Smooth muscle cell (in vitro differentiated cells): Measurements from ENCODE around the gene OR5K2. TPM values are rescaled to one million over a fixed set of nuclear protein-coding genes. Genes with fewer than 3 reads are reported as not detected.

ENCODE experiments used
- DNase-seq: peaks from one replicate; lab custom pipeline; 2025; ENCODE audit not compliant: unreplicated experiment; lab: John Stamatoyannopoulos, UW
- H2AFZ ChIP-seq: fragments of 200-600 bp; sonication (generic); 2 replicates; pipeline ENCODE4 v1.6.0; 2016; ENCODE audit warnings: antibody characterized with exemption, low read depth, mild to moderate bottlenecking
- H3F3A ChIP-seq: fragments of 200-600 bp; sonication (generic); 2 replicates; pipeline ENCODE4 v1.6.0; 2017; ENCODE audit warnings: antibody characterized with exemption, low read depth
- H3K27ac ChIP-seq: fragments of 200-600 bp; sonication (generic); 2 replicates; pipeline ENCODE4 v1.5.1; 2016; ENCODE audit warnings: low read depth, mild to moderate bottlenecking
- H3K27me3 ChIP-seq: fragments of 200-600 bp; sonication (generic); 2 replicates; pipeline ENCODE4 v1.6.1; 2016; ENCODE audit warnings: low read depth, mild to moderate bottlenecking
- H3K36me3 ChIP-seq: fragments of 200-600 bp; sonication (generic); 2 replicates; pipeline ENCODE4 v1.5.1; 2016; ENCODE audit warnings: low read depth
- H3K4me1 ChIP-seq: fragments of 200-600 bp; sonication (generic); 2 replicates; pipeline ENCODE4 v1.5.1; 2016; ENCODE audit warnings: low read depth
- H3K4me2 ChIP-seq: fragments of 200-600 bp; sonication (generic); 2 replicates; pipeline ENCODE4 v1.6.0; 2016; ENCODE audit warnings: mild to moderate bottlenecking
- H3K4me3 ChIP-seq: fragments of 200-600 bp; sonication (generic); 2 replicates; pipeline ENCODE4 v1.5.1; 2016; ENCODE audit warnings: mild to moderate bottlenecking
- H3K79me2 ChIP-seq: fragments of 200-600 bp; sonication (generic); 2 replicates; pipeline ENCODE4 v1.6.0; 2016; ENCODE audit warnings: low read depth, mild to moderate bottlenecking
- H3K9ac ChIP-seq: fragments of 200-600 bp; sonication (generic); 2 replicates; pipeline ENCODE4 v1.6.0; 2016; ENCODE audit warnings: low read depth
- H3K9me3 ChIP-seq: fragments of 200-600 bp; sonication (generic); replicated peaks from 2 replicates; pipeline ENCODE4 v1.5.1; 2016; ENCODE audit warnings: low read depth
- H4K20me1 ChIP-seq: fragments of 200-600 bp; sonication (generic); 2 replicates; pipeline ENCODE4 v1.6.0; 2016; ENCODE audit warnings: low read depth
- WGBS: methylation state at CpG from one replicate; pipeline ENCODE4 v1.1.7; 2016; ENCODE audit warnings: low lambda C conversion rate; 5-methylcytosine and 5-hydroxymethylcytosine counted together
- polyA plus RNA-seq: library from polyadenylated mRNA; unstranded; fragments of >200 nt; fragmentation: Nextera tagmentation; extraction: Ambion mirVana; gene quantifications from 2 replicates; pipeline ENCODE4 v1.2.1, GENCODE V29; 2016
- total RNA-seq: library from RNA; depleted of rRNA; stranded (reverse); fragments of >200 nt; gene quantifications from 2 replicates; pipeline ENCODE4 v1.2.3, GENCODE V29; 2014
- TF ChIP-seq, protein P1 (sequence below): fragments of 200-600 bp; sonication (generic); IDR thresholded peaks from 2 replicates; pipeline ENCODE4 v1.5.1; 2017; ENCODE audit warnings: borderline replicate concordance, mild to moderate bottlenecking, antibody characterized with exemption; ENCODE audit not compliant: insufficient read depth, poor library complexity, severe bottlenecking

OR5K2 gene
- total and polyA plus RNA-seq, 2 experiments from 2014 or later: not detected

DNA sequence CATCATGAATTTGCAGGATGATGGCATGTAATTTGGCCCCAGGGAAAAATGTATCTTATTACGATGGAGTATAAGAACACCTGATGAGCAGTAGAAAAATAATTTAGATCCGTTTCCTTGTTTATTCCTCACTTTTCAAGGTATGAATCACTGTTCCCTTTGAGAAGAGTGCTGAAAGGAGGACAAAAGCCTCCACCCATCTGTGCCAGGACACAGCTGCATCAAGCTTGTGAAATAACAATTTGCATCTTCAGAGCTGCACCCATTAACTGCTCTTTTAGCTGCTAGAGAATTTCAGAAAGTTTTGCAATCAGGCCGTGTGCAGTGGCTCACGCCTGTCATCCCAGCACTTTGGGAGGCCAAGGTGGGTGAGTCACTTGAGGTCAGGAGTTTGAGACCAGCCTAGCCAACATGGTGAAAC is 15.6 kb downstream of the OR5K2 start:
- Histone ChIP-seq H3K4me2 (no peak overlapping the region), H3K4me1 (no peaks in the 10 kb centered on the region), H4K20me1 (peaks cover 20% of the 10 kb centered on the region), H3K9ac (no peak overlapping the region), H3K4me3 (no peak overlapping the region), H3F3A (peaks cover 6% of the 10 kb centered on the region), H3K27me3 (no peaks in the 10 kb centered on the region), H3K27ac (peak overlapping the region; percentile 27), H3K9me3 (no peaks in the 10 kb centered on the region), H3K79me2 (peaks cover 10% of the 10 kb centered on the region), H2AFZ (no peak overlapping the region), H3K36me3 (peaks cover 7% of the 10 kb centered on the region)
- no peak for DNase-seq
- TF ChIP-seq, protein P1, sequence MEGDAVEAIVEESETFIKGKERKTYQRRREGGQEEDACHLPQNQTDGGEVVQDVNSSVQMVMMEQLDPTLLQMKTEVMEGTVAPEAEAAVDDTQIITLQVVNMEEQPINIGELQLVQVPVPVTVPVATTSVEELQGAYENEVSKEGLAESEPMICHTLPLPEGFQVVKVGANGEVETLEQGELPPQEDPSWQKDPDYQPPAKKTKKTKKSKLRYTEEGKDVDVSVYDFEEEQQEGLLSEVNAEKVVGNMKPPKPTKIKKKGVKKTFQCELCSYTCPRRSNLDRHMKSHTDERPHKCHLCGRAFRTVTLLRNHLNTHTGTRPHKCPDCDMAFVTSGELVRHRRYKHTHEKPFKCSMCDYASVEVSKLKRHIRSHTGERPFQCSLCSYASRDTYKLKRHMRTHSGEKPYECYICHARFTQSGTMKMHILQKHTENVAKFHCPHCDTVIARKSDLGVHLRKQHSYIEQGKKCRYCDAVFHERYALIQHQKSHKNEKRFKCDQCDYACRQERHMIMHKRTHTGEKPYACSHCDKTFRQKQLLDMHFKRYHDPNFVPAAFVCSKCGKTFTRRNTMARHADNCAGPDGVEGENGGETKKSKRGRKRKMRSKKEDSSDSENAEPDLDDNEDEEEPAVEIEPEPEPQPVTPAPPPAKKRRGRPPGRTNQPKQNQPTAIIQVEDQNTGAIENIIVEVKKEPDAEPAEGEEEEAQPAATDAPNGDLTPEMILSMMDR: no peak
- 53% methylated on average over 4 of the region's 4 CpGs for WGBS

DNA sequence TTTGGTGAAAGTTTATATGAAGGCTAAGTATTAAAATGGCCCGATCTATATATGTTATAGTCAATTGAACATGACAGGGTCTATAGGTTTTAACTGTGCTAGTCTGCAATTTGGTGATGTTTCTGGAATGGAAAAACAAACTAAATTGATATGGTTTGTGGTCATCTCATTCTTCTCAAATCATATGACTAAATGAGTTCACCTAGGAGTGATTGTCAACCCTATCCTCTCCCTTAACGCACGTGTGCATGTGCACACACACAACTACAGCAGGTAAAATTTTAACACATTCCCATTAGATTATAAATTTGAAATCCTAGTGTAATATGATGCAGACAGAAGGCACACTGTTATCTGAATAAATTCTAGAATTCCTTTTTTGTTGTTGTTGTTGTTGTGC is 16.3 kb downstream of the OR5K2 start:
- Histone ChIP-seq H3F3A (peaks cover 6% of the 10 kb centered on the region), H3K9ac (no peak overlapping the region), H3K27ac (no peak overlapping the region), H3K4me3 (no peak overlapping the region), H3K4me1 (no peaks in the 10 kb centered on the region), H3K9me3 (no peaks in the 10 kb centered on the region), H3K4me2 (no peak overlapping the region), H3K36me3 (peaks cover 7% of the 10 kb centered on the region), H3K27me3 (no peaks in the 10 kb centered on the region), H3K79me2 (peaks cover 16% of the 10 kb centered on the region), H4K20me1 (peaks cover 25% of the 10 kb centered on the region), H2AFZ (no peak overlapping the region)
- WGBS: 99% methylated on average over 3 of the region's 3 CpGs
- no peak for DNase-seq
- TF ChIP-seq, protein P1: no peak

DNA sequence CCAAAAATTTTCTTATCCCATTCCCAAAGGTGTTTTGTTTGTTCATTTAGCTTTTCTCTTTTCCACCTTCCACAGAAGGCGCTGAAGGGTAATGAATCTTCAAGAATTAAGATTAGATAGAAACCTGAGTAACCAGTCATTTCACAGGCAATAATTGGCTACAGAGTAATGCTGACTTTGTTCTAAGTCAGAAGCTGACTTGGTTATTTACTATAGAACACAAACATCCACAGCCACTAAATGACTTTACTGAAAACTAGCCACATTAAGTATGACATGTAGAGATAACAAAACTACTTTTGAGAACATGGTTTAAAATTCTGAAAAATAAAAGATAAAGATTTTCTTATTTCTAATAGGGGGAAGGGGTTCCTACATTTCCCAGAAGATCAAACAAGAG is 17.5 kb downstream of the OR5K2 start:
- 88% methylated on average over 1 of the region's 1 CpG for whole genome bisulfite sequencing
- H2AFZ ChIP-seq: no peak overlapping the region
- H3K9ac ChIP-seq: no peak overlapping the region
- H3K9me3 ChIP-seq: no peaks in the 10 kb centered on the region
- no peak for DNase-seq
- H3K79me2 ChIP-seq: peaks cover 27% of the 10 kb centered on the region
- no peak overlapping the region for H3K4me3 ChIP-seq
- peaks cover 7% of the 10 kb centered on the region for H3K36me3 ChIP-seq
- H3K4me1 ChIP-seq: no peaks in the 10 kb centered on the region
- H3K27me3 ChIP-seq: no peaks in the 10 kb centered on the region
- no peak overlapping the region for H3K27ac ChIP-seq
- H4K20me1 ChIP-seq: peaks cover 38% of the 10 kb centered on the region
- H3F3A ChIP-seq: peaks cover 6% of the 10 kb centered on the region
- no peak overlapping the region for H3K4me2 ChIP-seq
- TF ChIP-seq, protein P1: no peak

DNA sequence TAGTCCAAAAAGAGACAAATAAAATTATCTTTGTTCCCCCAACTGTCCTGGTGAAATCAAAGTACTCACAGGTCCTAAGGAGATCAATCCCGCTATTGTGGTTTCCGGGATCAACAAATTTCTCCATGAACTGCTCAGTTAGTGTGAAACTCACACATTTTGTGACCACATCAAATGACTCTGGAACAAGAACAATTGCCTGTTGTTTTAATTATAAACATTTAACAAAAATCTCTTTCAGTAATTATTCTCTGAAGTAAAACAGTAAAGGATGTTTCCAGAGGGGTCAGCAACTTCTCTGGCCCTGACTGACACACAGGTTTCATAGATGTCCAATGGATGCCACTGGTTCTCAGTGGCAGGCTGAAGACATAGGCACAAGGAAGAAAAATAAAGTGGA is 21.3 kb downstream of the OR5K2 start:
- no peak overlapping the region for H3K4me3 ChIP-seq
- H3K36me3 ChIP-seq: peaks cover 7% of the 10 kb centered on the region
- no peak overlapping the region for H2AFZ ChIP-seq
- no peaks in the 10 kb centered on the region for H3K27me3 ChIP-seq
- TF ChIP-seq, protein P1: no peak
- peaks cover 9% of the 10 kb centered on the region for H3K4me1 ChIP-seq
- no peak overlapping the region for H3K4me2 ChIP-seq
- peaks cover 6% of the 10 kb centered on the region for H3F3A ChIP-seq
- H3K9ac ChIP-seq: no peak overlapping the region
- H3K79me2 ChIP-seq: peaks cover 48% of the 10 kb centered on the region
- no peaks in the 10 kb centered on the region for H3K9me3 ChIP-seq
- DNase-seq: no peak
- H3K27ac ChIP-seq: no peak overlapping the region
- WGBS: 98% methylated on average over 2 of the region's 2 CpGs
- peaks cover 59% of the 10 kb centered on the region for H4K20me1 ChIP-seq
